SKM-1 treated with dmso at 0.1 percent for 144 hours (cell line): ENCODE data around the gene ECHS1.
A peak's percentile ranks its signal among the peaks of the same experiment; 100 is the strongest.
"Not testable (repeated sequence)": the region's sequence is repeated elsewhere in the genome, so short reads cannot be mapped to it uniquely, and the experiment has no call there.

ENCODE experiments used
- DNase-seq: peaks from one replicate; lab custom pipeline; 2025; ENCODE audit not compliant: unreplicated experiment; lab: John Stamatoyannopoulos, UW

Gene ECHS1

GRCh38 chr10:133373174-133374090 lies at the start of gene ECHS1:
ECHS1 (minus strand) TSS chr10:133373354; CDS start chr10:133373333, 21 bp downstream.
- peak; percentile 86 for DNase-seq

- no peak for DNase-seq
Measured at GRCh38 chr10:133422223-133422806, 49.2 kb upstream of the ECHS1 start.

DNA sequence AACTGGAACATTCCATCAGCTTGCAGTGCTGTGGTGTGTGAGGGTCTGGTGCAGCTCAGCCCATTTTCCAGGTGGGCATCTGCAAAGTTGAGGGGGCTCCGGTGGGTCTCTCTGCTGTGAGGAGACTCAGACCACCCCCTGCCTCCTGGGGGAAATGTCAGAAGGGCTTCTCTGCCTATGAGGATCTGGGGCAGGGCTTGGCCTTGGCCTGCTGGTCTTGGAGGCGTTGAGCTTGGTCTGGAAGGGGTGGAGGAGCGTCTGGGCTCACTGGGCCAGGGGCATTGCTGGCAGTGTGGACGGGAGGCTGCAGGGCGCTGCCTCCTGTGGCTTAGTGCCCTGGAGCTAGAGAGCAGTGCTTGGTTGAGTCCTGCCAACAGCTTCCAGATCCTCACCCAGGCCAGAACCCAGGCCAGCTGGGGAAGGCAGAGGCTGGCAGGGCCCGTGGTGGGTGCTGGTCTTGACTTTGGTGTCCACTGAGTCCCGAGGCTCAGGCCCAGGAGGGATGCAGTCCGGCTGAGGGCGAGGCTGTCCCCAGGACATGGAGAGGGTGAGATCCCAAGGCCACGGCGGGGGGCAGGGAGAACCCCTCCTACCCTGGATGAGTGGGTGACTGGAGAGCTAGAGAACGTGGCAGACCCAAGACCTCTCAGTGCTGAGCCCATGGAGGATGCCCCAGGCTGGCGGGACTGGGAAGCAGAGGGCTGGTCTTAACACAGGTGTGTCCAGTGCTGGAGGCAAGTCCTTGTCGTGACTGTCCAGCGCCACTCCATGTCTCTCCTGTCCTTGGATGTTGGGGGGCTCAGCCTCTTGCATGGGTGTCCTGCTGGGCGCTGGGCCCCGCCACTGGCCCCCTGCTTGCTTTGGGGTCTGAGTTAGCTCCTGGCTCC lies 48.4 kb upstream of the ECHS1 start:
- no peak for DNase-seq

DNA sequence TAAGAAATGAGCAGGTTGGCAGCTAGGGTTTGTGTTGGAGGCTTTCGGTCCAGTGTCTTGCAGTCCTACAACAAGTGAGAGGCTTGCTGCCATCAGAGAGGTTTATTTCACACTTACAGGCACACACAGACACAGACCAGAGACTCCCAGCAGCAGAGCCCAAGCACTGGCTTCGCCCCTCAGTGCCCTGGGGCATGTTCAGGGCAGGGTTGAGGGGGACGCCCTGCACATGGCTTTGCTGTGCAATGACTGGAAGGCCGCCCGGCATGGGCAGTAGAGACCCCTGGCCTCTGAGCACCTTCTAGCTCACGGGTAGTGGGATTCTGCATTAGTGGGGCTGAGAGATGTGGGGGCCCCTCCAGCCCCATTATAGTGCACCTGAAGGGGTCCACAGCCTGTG lies 47.4 kb upstream of the ECHS1 start:
- no peak for DNase-seq

DNA sequence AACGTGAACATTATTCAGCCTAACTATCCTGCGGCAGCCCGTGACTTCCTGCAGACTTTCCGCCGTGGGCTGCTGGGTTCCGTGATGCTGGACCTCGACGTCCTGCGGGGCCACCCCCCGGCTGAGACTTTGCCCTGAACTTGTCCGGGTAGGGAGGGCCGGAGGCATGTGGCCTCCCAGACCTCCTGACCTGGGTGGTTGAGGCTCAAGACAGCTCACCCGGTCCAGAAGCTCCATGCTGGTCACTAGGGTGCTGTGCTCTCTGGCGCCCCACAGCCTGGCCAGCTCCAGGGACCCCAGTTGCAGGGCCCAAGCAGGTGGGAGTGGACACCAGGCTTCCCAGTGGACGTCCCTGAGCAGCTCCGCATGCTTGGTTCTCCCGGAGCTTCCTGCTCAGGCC lies 46.9 kb upstream of the ECHS1 start:
- no peak for DNase-seq

GRCh38 chr10:133419211-133419950 lies 46.2 kb upstream of the ECHS1 start:
- DNase-seq, result no peak

DNA sequence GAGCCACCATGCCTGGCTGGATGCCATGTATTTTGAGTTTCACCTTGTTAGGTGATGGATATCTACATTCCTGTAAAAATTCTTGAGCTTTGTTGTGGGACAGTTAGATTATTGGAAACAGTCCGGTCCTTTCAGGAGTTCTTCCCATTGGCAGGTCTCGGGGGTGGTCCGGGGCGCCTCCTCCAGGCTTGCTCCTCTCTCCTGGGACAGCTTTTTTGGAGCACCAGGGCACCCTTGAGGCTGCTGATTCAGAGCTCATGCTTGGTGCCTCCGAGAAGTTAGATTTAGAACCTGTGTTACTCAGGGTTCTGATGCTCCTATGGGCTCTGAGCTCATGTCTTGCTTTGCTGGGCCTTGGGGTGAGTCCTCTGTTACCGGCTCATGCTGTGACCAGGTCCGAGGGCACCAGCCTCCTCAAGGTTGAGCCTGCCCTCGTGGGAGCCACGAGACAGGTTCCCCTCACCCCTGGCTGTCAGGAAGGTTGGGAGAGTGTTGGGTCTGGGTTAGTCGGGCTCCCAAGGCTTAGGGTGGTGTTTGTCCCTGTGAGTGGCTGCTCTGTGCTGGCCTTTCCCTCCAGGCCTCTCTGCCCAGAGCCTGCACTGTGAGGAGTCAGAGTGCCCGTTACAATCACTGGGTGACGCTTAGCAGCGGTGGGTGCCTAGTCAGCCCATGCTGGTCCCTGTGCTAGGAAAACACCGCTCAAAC lies 45.3 kb upstream of the ECHS1 start:
- no peak for DNase-seq

DNA sequence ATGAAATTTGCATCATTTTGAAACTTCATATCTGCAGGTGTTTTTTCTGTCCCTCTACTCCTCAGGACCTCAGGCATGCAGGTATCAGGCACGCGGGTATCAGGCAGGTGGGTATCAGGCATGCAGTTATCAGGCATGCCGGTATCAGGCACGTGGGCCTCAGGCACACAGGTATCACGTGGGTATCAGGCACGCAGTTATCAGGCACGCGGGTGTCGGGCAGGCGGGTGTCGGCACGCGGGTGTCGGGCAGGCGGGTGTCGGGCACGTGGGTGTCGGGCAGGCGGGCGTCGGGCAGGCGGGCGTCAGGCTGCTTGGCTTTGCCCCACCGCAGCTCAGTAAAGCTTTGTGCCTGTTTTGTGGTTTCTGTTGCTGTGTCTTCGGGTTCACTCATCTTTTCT lies 42.6 kb upstream of the ECHS1 start:
- DNase-seq, result no peak

GRCh38 chr10:133414401-133414800 lies 41.2 kb upstream of the ECHS1 start:
- not testable (repeated sequence) for DNase-seq

DNA sequence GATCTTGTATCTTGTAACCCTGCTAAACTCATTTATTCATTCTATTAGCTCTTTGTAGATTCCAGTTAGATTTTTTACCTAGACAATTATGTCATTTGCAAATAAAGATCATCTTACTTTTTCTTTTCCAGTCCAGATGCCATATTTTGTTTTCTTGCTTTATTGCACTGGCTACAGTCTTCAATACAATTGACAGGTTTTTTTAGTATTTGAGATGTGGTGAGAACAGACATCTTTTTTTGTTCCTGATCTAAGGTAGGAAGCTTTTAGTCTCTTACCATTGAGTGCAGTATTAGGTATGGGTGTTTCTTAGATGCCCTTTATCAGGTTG lies 39.2 kb upstream of the ECHS1 start:
- DNase-seq, result no peak

- DNase-seq, result no peak
Measured at GRCh38 chr10:133411523-133412380, 38.6 kb upstream of the ECHS1 start.

DNA sequence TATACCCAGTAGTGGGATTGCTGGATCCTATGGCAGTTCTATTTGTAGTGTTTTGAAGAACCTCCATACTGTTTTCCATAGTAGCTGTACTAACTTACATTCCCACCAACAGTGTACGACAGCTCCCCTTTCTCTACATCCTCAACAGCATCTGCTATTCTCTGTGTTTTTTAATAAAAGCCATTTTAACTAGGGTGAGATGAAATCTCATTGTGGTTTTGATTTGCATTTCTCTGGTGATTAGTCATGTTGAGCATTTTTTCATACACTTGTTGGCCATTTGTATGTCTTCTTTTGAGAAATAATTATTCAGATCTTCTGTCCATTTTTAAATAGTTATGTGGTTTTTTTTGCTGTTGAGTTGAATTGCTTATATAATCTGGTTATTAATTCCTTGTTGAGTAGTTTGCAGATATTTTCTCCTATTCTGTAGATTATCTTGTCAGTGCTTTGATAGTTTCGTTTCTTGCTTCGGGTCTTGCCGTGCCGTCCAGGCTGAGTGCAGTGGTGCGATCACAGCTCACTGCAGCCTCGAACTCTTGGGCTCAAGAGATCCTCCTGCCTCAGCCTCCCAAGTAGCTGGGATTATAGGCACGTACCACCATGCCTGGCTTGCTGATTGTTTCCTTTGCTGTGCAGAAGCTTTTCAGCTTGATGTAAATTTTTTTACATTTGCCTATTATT lies 32.8 kb upstream of the ECHS1 start:
- no peak for DNase-seq

- DNase-seq, result no peak
Measured at GRCh38 chr10:133405272-133405671, 32.1 kb upstream of the ECHS1 start.

DNA sequence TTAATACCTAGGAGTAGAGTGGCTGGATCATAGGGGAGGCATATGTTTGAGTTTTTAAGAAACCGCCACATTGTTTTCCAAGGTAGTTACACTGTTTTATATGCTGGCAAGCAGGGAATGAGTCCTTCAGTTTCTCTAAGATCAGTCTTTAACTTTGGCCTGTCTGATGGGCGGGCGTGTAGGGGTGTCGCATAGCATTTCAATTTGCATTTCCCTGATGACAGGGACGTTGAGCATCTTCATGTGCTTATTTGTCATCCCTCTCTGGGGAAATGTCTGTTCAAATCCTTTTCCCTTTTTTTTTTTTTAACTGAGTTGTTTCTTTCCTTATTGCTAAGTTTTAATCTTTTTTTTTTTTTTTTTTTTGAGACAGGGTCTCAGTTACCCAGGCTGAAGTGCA lies 30.6 kb upstream of the ECHS1 start:
- no peak for DNase-seq

DNA sequence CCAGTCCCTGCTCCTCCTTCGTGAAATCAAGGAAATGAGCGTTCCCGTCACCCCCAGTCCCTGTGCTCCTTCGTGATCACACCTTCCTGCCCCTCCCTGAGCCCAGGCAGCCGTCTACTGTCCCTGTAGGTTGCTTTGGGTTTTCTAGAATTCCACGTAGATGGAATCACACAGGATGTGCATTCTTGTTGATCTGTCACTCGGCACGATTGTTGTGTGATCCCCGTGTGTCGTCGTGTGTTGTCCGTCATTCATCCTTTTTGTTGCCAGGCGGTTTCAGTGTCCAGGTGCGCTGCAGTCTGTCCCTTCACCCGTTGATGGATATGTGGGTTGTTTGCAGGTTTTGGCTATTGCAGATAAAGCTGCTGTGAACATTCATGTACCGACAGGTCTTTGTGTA lies 30.2 kb upstream of the ECHS1 start:
- no peak for DNase-seq

DNA sequence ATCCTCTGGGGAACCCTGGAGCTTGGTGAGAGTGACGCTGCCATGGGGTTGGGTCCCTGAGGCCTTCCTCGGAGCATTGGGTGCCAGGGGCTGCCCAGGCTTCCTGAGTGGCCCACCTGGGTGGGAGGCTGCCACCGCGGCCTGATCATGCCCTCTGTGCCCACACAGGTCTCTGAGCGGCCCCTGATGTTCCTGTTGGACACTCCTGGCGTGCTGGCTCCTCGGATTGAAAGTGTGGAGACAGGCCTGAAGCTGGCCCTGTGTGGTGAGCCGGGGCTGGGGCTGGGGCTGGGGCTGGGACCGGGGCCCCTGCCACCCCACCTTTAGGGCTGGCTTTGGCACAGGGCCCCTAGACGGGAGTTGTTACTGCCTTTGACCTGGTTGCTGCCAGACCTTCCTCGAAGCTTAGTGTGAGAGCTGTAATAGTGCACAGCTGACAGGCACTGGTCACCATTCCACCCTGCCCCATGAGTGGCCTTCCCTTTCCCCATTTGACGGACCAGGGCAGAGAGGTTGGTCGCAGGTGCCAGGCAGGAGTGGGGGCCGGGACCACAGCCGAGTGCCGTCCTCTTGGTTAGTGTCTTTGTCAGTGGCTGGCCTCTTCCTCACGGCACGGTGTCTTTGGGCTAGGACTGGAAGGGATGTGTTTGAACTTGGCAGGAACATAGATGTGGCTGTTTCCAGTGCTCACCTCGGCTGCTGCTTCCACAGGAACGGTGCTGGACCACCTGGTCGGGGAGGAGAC lies 29.0 kb upstream of the ECHS1 start:
- no peak for DNase-seq

DNA sequence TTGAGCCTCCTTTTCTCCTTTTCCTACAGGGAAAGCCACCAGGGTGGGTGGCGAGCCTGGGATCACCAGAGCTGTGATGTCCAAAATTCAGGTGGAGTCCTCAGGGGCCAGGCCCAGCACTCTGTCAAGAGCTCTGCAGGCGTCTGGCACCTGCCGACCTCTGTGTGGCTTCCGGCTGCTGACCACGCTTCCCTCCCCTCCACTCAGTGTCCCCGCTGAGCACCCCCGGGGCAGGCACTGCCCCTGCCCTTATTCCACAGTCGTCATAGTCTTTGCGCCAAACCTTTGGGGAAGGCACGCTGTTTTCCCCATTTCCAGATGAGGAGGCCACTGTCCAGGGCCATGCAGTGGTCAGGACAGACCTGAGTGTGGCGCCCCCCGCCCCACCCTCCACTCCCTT lies 28.3 kb upstream of the ECHS1 start:
- DNase-seq, result no peak
